T-helper 22 cell (primary cell): ENCODE measurements around the gene CATSPERD.

ENCODE experiments used
- DNase-seq: peaks from one replicate; pipeline ENCODE4 v3.0.0-alpha.2; 2020; ENCODE audit warnings: low read depth

The CATSPERD gene

GRCh38 chr19:5719961-5720790 is at the start of gene CATSPERD, which contains the start of gene LONP1:
Gene CATSPERD (plus strand): TSS chr19:5720637. CDS start chr19:5720738, 101 bp downstream.
Gene LONP1 (minus strand): TSS chr19:5720146. CDS start chr19:5720132, 14 bp downstream.
- DNase-seq = peak; percentile 96

- DNase-seq = no peak
Measured at GRCh38 chr19:5671600-5671999, 48.8 kb upstream of the CATSPERD start.

GRCh38 chr19:5672708-5673459 is 47.6 kb upstream of the CATSPERD start:
- DNase-seq = no peak

GRCh38 chr19:5673752-5674151 is 46.7 kb upstream of the CATSPERD start:
- no peak for DNase-seq

GRCh38 chr19:5674714-5675113 is 45.7 kb upstream of the CATSPERD start:
- DNase-seq = no peak

- DNase-seq = no peak
Measured at GRCh38 chr19:5676105-5676771, 44.2 kb upstream of the CATSPERD start.

- no peak for DNase-seq
Measured at GRCh38 chr19:5676772-5677105, 43.7 kb upstream of the CATSPERD start.

- no peak for DNase-seq
Measured at GRCh38 chr19:5677136-5677535, 43.3 kb upstream of the CATSPERD start.

GRCh38 chr19:5677580-5677979 is 42.9 kb upstream of the CATSPERD start:
- DNase-seq = no peak

- no peak for DNase-seq
Measured at GRCh38 chr19:5678071-5678718, 42.2 kb upstream of the CATSPERD start.

GRCh38 chr19:5679289-5680083 is 41.0 kb upstream of the CATSPERD start:
- DNase-seq = no peak

GRCh38 chr19:5680084-5680436 is 40.4 kb upstream of the CATSPERD start:
- DNase-seq = no peak

GRCh38 chr19:5680437-5681368 is 39.7 kb upstream of the CATSPERD start, which contains the start of the genes HSD11B1L and MICOS13:
Gene HSD11B1L (plus strand): TSS chr19:5681027. CDS start chr19:5684833, 3,806 bp downstream.
Gene MICOS13 (minus strand): TSS chr19:5680516. CDS start chr19:5680486, 30 bp downstream.
- DNase-seq = peak; percentile 99

GRCh38 chr19:5681391-5682106 is 38.9 kb upstream of the CATSPERD start:
- no peak for DNase-seq

- no peak for DNase-seq
Measured at GRCh38 chr19:5682107-5682482, 38.3 kb upstream of the CATSPERD start.

GRCh38 chr19:5683177-5683886 is 37.1 kb upstream of the CATSPERD start:
- no peak for DNase-seq

- no peak for DNase-seq
Measured at GRCh38 chr19:5684694-5685430, 35.6 kb upstream of the CATSPERD start.

- no peak for DNase-seq
Measured at GRCh38 chr19:5686326-5686646, 34.2 kb upstream of the CATSPERD start.
